WERI-Rb-1 (cell line): ENCODE measurements around the gene FKBP3.
"Not testable (repeated sequence)": the region's sequence is repeated elsewhere in the genome, so short reads cannot be mapped to it uniquely, and the experiment has no call there.

ENCODE experiments used
- DNase-seq: peaks from one replicate; pipeline ENCODE4 v3.0.0-alpha.2; 2020
- H3K27ac ChIP-seq: fragments of 250-450 bp; sonication (Bioruptor Pico); 2 replicates; pipeline ENCODE4 v1.5.1; 2020; ENCODE audit warnings: mild to moderate bottlenecking, moderate library complexity
- H3K27me3 ChIP-seq: fragments of 250-450 bp; sonication (Bioruptor Pico); 2 replicates; pipeline ENCODE4 v1.5.1; 2021; ENCODE audit warnings: mild to moderate bottlenecking, low read depth, moderate library complexity; ENCODE audit not compliant: insufficient read depth, severe bottlenecking
- H3K36me3 ChIP-seq: fragments of 250-450 bp; sonication (Bioruptor Pico); 2 replicates; pipeline ENCODE4 v1.5.1; 2020; ENCODE audit warnings: mild to moderate bottlenecking, moderate library complexity
- H3K4me3 ChIP-seq: 2 replicates; pipeline ENCODE4 v1.5.1; 2011; ENCODE audit warnings: low read depth, mild to moderate bottlenecking, control low read depth, low read length
- H3K9me3 ChIP-seq: fragments of 250-450 bp; sonication (Bioruptor Pico); 2 replicates; pipeline ENCODE4 v1.5.1; 2021; ENCODE audit warnings: mild to moderate bottlenecking, moderate library complexity; ENCODE audit not compliant: severe bottlenecking
- TF ChIP-seq, protein P1 (sequence below): IDR thresholded peaks from 2 replicates; pipeline ENCODE4 v1.5.1; 2011; ENCODE audit warnings: low read depth, mild to moderate bottlenecking, control low read depth, inconsistent platforms, low read length

Gene FKBP3

DNA sequence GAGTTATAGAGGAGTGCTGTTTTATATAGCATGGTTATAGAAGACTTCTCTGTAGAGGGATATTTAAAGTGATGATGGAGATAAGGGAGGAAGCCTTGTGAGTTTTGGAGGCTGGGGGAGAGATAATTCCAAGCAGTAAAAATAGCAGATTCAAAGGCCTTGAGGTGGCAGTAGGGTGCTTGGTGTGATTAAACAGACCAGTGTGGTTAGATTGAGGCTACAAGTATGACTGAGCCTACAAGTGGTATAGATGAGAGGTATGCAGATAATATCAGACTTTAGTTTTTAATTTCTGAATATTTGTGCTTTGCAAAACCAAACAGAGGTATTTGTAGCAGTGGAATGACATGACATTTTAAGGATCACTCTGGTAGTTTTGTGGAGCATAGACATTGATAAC lies 21.8 kb upstream of the FKBP3 start:
- H3K36me3 ChIP-seq: peaks cover 7% of the 10 kb centered on the region
- H3K9me3 ChIP-seq: no peaks in the 10 kb centered on the region
- H3K27me3 ChIP-seq: no peaks in the 10 kb centered on the region
- no peak overlapping the region for H3K4me3 ChIP-seq
- DNase-seq: no peak
- H3K27ac ChIP-seq: no peak overlapping the region
- TF ChIP-seq, protein P1, sequence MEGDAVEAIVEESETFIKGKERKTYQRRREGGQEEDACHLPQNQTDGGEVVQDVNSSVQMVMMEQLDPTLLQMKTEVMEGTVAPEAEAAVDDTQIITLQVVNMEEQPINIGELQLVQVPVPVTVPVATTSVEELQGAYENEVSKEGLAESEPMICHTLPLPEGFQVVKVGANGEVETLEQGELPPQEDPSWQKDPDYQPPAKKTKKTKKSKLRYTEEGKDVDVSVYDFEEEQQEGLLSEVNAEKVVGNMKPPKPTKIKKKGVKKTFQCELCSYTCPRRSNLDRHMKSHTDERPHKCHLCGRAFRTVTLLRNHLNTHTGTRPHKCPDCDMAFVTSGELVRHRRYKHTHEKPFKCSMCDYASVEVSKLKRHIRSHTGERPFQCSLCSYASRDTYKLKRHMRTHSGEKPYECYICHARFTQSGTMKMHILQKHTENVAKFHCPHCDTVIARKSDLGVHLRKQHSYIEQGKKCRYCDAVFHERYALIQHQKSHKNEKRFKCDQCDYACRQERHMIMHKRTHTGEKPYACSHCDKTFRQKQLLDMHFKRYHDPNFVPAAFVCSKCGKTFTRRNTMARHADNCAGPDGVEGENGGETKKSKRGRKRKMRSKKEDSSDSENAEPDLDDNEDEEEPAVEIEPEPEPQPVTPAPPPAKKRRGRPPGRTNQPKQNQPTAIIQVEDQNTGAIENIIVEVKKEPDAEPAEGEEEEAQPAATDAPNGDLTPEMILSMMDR: no peak

DNA sequence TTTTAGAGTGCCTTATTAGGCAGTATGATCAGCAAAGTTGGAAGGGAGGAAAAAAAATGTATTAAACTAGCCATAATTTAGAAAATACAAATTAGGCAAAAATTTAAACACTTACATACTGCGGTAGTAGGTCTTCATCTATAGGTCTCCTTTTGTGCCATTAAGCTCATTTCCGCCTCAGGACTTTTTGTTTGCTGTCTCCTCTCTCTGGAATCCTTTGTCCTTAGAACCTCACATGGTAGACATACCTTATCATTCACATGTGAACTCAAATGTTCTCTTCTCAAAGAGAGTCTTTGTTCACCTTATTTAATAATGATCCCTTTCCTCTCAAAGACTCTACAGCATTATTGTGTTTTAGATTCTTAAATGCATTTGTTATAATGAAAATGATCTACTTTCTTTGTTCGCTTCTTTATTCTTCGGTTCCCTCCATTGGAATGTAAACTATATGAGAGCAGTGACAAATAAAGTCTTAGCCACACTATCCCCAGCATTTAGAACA lies 16.2 kb upstream of the FKBP3 start:
- TF ChIP-seq, protein P1: no peak
- DNase-seq: no peak
- Histone ChIP-seq H3K4me3 (no peak overlapping the region), H3K36me3 (peaks cover 13% of the 10 kb centered on the region), H3K27me3 (no peaks in the 10 kb centered on the region), H3K9me3 (no peaks in the 10 kb centered on the region), H3K27ac (no peak overlapping the region)

DNA sequence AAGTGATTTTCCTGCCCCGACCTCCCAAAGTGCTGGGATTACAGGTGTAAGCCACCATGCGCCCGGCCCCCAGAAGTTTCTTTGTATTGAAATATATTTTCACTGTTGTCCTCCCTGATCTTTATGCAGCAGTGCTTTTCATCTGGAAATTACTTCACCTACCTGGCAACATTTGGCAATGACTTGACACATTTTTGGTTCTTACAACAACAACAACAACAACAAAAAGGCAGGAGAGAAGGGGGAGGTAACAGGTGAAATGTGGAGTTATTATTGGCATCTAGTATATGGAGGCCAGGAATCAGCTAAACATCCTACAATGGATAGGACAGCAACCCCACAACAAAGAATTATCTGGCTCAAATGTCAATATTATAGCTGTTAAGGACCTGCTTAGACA lies 15.3 kb upstream of the FKBP3 start:
- no peak for DNase-seq
- Histone ChIP-seq H3K27ac (no peak overlapping the region), H3K4me3 (no peak overlapping the region), H3K9me3 (no peaks in the 10 kb centered on the region), H3K36me3 (peaks cover 11% of the 10 kb centered on the region), H3K27me3 (no peaks in the 10 kb centered on the region)
- TF ChIP-seq, protein P1: no peak

DNA sequence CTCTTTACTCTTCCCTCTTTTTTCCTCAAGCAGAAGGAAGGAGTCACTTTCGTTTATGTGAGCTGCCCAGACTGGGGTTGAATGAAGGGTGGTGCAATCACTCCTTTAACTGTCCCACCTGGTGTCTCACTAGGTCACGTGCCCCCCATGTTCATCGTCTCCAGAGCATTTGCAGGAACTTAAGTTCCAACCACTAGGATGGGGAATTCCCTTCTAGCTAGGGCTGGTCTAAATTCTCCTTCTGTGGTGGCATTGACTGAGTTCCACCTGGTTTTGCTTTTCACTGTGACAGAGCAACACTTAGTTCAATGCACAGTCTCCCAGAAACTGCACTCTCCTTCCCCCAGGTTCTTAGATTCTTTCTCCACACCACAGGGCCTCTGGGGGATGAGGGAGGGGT lies 10.9 kb upstream of the FKBP3 start:
- Histone ChIP-seq H3K36me3 (peaks cover 8% of the 10 kb centered on the region), H3K9me3 (no peaks in the 10 kb centered on the region), H3K27me3 (no peaks in the 10 kb centered on the region), H3K27ac (no peak overlapping the region), H3K4me3 (no peak overlapping the region)
- TF ChIP-seq, protein P1: no peak
- DNase-seq: no peak

DNA sequence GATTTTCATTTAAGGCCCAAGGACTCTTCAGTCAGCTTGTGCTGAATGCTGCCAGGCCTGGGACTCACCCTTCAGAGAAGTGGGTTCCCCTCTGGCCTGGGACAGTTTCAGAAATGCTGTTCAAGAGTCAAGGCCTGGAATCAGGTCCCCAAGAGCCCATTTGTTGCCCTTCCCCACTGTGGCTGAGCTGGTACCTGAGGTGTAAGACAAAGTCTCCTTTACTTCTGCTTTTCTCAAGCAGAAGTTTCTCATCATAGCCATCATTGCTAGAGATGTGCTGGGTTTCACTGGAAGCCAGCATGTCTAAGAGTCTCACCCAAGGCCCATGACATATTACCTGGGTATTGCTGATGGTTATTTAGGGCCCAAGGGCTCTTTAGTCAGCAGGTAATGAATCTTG lies 10.4 kb upstream of the FKBP3 start:
- Histone ChIP-seq H3K9me3 (no peaks in the 10 kb centered on the region), H3K4me3 (no peak overlapping the region), H3K36me3 (peaks cover 5% of the 10 kb centered on the region), H3K27me3 (no peaks in the 10 kb centered on the region), H3K27ac (no peak overlapping the region)
- DNase-seq: no peak
- TF ChIP-seq, protein P1: no peak

DNA sequence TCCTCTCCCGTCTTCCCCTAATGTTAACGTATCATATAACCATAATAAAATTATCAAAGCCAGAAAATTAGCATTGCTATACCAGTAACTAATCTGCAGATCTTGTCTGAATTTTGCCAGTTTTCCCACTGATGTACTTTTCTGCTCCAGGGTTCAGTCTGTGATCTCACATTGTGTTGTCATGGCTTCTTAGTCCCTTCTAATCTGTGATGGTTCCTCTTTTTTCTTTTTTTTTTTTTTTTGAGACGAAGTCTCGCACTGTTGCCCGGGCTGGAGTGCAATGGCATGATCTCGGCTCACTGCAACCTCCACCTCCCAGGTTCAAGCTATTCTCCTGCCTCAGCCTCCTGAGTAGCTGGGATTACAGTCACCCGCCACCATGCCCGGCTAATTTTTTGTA lies 7.8 kb upstream of the FKBP3 start:
- DNase-seq, H3K36me3 ChIP-seq, H3K4me3 ChIP-seq, H3K9me3 ChIP-seq, H3K27ac ChIP-seq, H3K27me3 ChIP-seq: not testable (repeated sequence)
